ENCODE data around the gene DRG2. TPM values are rescaled to one million over a fixed set of nuclear protein-coding genes. Genes with fewer than 3 reads are reported as not detected.

The DRG2 gene
- total RNA-seq, 1 donor from 2014 or later = 40.8 TPM

DNA sequence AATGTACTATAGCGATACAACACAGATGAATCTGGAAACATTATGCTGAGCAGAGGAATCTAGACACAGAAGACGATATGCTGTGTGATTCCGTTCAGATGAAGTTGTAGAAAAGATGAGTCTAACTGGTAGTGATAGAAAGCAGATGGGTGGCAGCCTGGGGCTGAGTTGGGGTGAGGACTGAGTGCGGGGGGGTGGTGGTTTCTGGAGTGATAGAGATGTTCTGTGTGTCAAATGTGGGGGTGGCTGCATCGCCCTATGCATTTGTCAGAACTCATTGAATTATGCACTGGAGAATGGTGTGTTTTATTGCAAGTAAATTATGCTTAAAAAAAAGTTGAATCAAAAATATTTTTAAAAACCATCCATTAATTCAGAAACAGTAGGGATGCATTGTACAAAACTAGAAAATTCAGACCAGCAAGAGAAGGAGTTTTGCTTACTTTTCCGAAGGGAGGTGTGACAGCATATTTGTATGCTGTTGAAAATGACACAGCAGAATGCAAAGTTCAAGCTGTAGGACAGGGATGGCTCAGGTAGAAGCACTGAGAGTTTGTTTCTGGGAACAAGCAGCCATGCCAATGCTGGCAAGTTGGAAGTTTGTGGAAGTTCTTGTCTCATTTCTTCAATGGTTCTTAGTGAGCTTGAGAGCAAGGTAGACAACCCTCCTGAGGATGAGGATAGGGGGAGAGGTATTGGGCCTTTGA, 13.0 kb upstream of the DRG2 start:
- TF ChIP-seq, protein P1, sequence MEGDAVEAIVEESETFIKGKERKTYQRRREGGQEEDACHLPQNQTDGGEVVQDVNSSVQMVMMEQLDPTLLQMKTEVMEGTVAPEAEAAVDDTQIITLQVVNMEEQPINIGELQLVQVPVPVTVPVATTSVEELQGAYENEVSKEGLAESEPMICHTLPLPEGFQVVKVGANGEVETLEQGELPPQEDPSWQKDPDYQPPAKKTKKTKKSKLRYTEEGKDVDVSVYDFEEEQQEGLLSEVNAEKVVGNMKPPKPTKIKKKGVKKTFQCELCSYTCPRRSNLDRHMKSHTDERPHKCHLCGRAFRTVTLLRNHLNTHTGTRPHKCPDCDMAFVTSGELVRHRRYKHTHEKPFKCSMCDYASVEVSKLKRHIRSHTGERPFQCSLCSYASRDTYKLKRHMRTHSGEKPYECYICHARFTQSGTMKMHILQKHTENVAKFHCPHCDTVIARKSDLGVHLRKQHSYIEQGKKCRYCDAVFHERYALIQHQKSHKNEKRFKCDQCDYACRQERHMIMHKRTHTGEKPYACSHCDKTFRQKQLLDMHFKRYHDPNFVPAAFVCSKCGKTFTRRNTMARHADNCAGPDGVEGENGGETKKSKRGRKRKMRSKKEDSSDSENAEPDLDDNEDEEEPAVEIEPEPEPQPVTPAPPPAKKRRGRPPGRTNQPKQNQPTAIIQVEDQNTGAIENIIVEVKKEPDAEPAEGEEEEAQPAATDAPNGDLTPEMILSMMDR (IDR thresholded peaks at IDR 0.05) = no peak
- no peak overlapping the region for H3K4me3 Mint-ChIP-seq (ENCODE audit: unreplicated experiment)
- H3K9me3 Mint-ChIP-seq (ENCODE audit: unreplicated experiment) = no peaks in the 10 kb centered on the region
- no peak overlapping the region for H3K27ac Mint-ChIP-seq (ENCODE audit: unreplicated experiment)
- no peak for DNase-seq (ENCODE audit: extremely low spot score, unreplicated experiment)
- H3K36me3 Mint-ChIP-seq (ENCODE audit: unreplicated experiment) = no peaks in the 10 kb centered on the region
- H3K27me3 Mint-ChIP-seq (ENCODE audit: unreplicated experiment) = peaks cover 20% of the 10 kb centered on the region
- H3K4me1 Mint-ChIP-seq (ENCODE audit: unreplicated experiment) = peaks cover 12% of the 10 kb centered on the region

DNA sequence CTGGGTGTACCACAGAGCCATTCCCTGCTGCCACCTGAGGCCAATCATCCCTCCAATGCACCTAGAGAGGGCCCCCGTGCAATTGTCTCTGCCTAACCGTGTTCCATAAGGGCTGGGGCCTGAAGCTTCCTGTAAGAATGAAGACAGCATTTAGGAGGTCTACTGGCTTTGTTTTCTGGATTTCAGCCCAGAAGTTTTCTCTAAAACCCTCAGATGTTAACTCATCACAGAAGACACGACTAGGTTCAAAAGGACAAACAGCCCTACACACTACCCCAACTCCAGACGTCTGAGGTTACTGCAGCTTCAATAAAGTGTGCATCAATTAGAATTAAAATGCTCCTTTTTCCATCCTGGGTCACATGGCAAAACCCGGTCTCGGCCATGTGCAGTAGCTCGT, 10.8 kb upstream of the DRG2 start:
- no peaks in the 10 kb centered on the region for H3K36me3 Mint-ChIP-seq (ENCODE audit: unreplicated experiment)
- H3K4me1 Mint-ChIP-seq (ENCODE audit: unreplicated experiment) = no peaks in the 10 kb centered on the region
- no peak overlapping the region for H3K4me3 Mint-ChIP-seq (ENCODE audit: unreplicated experiment)
- no peaks in the 10 kb centered on the region for H3K9me3 Mint-ChIP-seq (ENCODE audit: unreplicated experiment)
- peaks cover 25% of the 10 kb centered on the region for H3K27me3 Mint-ChIP-seq (ENCODE audit: unreplicated experiment)
- no peak for DNase-seq (ENCODE audit: extremely low spot score, unreplicated experiment)
- TF ChIP-seq, protein P1 (IDR thresholded peaks at IDR 0.05) = no peak
- H3K27ac Mint-ChIP-seq (ENCODE audit: unreplicated experiment) = no peak overlapping the region

DNA sequence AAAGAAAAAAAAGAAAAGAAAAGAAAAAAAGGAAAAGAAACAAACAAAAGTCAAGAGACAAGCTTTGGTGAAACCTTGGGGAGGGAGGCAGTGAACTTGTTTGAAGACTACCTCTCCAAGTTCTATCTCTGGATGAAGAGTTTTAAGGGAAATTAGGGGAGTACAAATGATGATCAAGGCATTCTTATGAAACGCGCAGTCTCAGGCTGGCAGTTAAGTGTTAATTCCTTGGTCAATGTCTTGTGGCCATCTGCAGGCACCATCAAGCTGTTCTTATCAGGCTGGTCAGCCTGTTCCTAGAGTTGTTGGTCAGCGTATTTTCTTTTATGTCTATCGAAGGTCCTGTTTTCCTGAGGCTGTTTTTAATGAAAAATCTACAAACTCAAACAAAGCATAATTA, 8.2 kb upstream of the DRG2 start:
- H3K4me3 Mint-ChIP-seq (ENCODE audit: unreplicated experiment) = no peak overlapping the region
- DNase-seq (ENCODE audit: extremely low spot score, unreplicated experiment) = no peak
- peaks cover 25% of the 10 kb centered on the region for H3K27me3 Mint-ChIP-seq (ENCODE audit: unreplicated experiment)
- no peaks in the 10 kb centered on the region for H3K4me1 Mint-ChIP-seq (ENCODE audit: unreplicated experiment)
- H3K36me3 Mint-ChIP-seq (ENCODE audit: unreplicated experiment) = no peaks in the 10 kb centered on the region
- TF ChIP-seq, protein P1 (IDR thresholded peaks at IDR 0.05) = no peak
- no peak overlapping the region for H3K27ac Mint-ChIP-seq (ENCODE audit: unreplicated experiment)
- H3K9me3 Mint-ChIP-seq (ENCODE audit: unreplicated experiment) = no peaks in the 10 kb centered on the region

DNA sequence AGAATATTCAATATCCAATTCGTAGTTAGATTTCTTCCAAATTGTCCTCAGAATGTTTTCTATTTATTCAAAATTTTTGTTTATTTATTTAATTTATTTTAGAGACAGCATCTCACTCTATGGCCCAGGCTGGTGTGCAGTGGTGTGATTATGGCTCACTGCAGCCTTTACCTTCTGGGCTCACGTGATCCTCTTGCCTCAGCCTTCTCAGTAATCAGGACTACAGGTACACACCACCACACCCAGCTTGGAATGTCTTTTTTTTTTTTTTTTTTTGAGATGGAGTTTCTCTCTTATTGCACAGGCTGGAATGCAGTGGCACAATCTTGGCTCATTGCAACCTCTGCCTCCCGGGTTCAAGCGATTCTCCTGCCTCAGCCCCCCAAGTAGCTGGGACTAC, 3.5 kb upstream of the DRG2 start:
- no peak overlapping the region for H3K27ac Mint-ChIP-seq (ENCODE audit: unreplicated experiment)
- no peaks in the 10 kb centered on the region for H3K9me3 Mint-ChIP-seq (ENCODE audit: unreplicated experiment)
- TF ChIP-seq, protein P1 (IDR thresholded peaks at IDR 0.05) = no peak
- peaks cover 10% of the 10 kb centered on the region for H3K27me3 Mint-ChIP-seq (ENCODE audit: unreplicated experiment)
- no peak for DNase-seq (ENCODE audit: extremely low spot score, unreplicated experiment)
- peaks cover 4% of the 10 kb centered on the region for H3K36me3 Mint-ChIP-seq (ENCODE audit: unreplicated experiment)
- H3K4me3 Mint-ChIP-seq (ENCODE audit: unreplicated experiment) = no peak overlapping the region
- H3K4me1 Mint-ChIP-seq (ENCODE audit: unreplicated experiment) = peaks cover 17% of the 10 kb centered on the region

DNA sequence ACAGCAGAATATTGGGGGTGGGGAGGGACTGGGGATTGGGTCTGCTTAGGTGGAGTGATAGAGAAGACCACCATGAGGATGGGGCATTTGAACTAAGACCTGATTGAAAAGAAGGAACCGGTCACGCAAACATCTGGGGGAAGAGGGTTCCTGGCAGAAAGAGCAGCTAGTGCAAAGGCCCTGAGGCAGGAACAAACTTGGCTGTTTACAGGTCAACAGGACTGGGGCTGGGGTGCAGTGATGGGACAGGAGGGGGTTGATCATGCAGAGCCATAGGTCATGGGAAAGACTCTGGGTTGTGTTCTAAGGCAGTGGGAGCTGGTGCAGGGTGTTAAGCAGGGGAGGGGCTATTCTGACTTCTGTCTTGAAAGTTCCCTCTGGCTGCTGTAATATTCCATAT, 1.9 kb downstream of the DRG2 start:
- Mint-ChIP-seq H3K36me3 (ENCODE audit: unreplicated experiment) (peaks cover 17% of the 10 kb centered on the region), H3K4me1 (ENCODE audit: unreplicated experiment) (peaks cover 22% of the 10 kb centered on the region), H3K27me3 (ENCODE audit: unreplicated experiment) (no peaks in the 10 kb centered on the region), H3K27ac (ENCODE audit: unreplicated experiment) (peak overlapping the region; percentile 52), H3K9me3 (ENCODE audit: unreplicated experiment) (no peaks in the 10 kb centered on the region), H3K4me3 (ENCODE audit: unreplicated experiment) (peak overlapping the region; percentile 19)
- TF ChIP-seq, protein P1 (IDR thresholded peaks at IDR 0.05) = no peak
- no peak for DNase-seq (ENCODE audit: extremely low spot score, unreplicated experiment)

All from osteocyte (in vitro differentiated cells).